GM18508 (cell line): Measurements from ENCODE around the gene SLC2A13.
"Not testable (repeated sequence)": the region's sequence is repeated elsewhere in the genome, so short reads cannot be mapped to it uniquely, and the experiment has no call there.

ENCODE experiments used
- ATAC-seq: cut with Tn5 transposase; IDR thresholded peaks from one replicate; pipeline ENCODE4 v1.9.1; 2021; ENCODE audit warnings: moderate number of reproducible peaks; ENCODE audit not compliant: insufficient read depth, unreplicated experiment

Gene SLC2A13

DNA sequence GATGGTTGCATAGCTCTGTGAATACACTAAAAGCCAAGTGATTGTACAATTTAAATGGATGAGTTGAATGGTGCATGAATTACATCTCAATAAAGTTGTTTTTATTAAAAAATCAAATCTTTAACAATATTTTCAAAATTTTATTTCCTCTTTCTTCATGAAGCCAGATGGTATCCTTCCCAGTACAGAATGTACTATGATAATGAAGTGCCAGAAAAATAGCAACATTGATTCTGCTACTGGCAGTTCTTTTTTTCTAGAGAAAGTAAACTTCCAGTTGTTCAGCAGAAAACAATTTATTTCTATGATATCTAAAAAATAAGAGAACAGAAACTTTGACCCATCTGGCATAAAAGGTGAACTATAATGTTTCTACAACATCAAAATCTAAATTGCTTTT lies 61.5 kb downstream of the SLC2A13 start:
- no peak for ATAC-seq

- no peak for ATAC-seq
Observed at GRCh38 chr12:40039598-40039997, 66.3 kb downstream of the SLC2A13 start.

GRCh38 chr12:40038619-40039018 lies 67.3 kb downstream of the SLC2A13 start:
- ATAC-seq = no peak

GRCh38 chr12:40034712-40035111 lies 71.2 kb downstream of the SLC2A13 start:
- ATAC-seq = no peak

GRCh38 chr12:40034156-40034555 lies 71.7 kb downstream of the SLC2A13 start:
- no peak for ATAC-seq

- no peak for ATAC-seq
Observed at GRCh38 chr12:40033242-40033630, 72.6 kb downstream of the SLC2A13 start.

DNA sequence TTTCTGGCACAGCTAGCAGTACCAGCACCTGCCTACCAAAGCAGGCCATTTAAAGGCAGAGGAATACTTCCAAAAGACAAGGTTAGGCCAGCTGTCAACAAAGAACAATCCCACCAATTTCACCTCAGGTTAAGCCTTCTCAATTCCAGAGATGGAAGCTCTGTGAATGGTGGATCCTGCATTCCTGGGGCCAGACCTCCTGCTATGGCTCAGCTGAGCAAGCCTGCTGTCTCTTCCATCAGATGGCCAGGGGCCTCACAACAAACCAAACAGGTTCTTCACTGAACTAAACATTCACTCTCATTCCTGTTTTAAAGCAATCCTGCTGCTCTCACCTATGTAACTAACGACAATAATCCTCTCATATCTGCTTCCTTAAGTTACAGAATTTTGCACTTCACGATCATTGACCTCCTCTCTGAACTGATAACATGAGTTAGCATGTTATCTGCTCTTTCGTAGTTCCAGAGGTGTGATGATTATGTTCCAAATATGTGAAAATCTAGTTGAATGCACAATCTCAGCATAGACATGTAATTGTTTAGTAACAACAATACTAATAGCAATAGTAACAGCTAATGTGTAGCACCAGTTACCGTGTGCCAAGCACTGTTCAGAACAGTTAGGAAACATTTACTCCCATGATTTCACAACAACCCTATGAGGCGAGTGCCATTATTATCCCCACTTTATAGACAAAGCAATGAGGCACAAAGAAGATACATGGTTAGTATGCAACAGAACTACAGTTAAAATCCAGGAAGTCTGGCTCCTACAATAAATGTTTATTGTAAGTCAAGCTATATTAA lies 73.2 kb downstream of the SLC2A13 start:
- ATAC-seq = no peak

DNA sequence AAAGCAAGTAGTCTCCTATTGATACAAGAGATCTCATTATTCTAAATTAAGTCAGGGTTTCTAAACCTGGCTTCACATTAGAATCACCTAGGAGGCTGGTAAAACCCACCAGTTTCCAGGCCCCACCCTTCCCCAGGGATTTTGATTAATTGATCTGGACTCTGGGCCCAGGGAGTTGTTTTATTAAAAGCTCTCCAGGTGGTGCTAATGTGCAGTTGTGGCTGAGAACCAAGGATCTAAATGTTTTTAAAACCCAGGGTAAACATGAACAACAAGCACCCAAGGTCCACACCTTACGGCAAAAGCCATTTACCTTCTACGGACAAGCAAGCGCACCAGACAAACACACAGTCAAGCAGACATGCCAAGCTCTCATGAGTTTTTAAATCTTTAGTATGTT lies 73.9 kb downstream of the SLC2A13 start:
- ATAC-seq = no peak

DNA sequence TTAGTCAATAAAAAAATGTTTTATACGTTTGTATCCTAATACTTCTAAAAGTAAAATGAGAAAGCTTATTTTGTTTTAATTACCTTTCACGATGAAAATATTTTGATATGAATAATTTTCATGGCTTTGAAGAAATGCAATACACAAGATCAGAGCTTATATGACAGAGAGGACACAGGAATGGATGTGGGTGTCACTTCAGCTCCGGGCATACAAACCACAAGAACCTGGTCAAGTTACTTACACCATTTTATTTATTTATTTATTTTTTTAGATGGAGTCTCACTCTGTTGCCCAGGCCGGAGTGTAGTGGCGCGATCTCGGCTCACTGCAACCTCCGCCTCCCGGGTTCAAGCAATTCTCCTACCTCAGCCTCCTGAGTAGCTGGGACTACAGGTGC lies 74.9 kb downstream of the SLC2A13 start:
- ATAC-seq = not testable (repeated sequence)

GRCh38 chr12:40028296-40028695 lies 77.6 kb downstream of the SLC2A13 start:
- no peak for ATAC-seq

- no peak for ATAC-seq
Observed at GRCh38 chr12:40022850-40023249, 83.0 kb downstream of the SLC2A13 start.

- no peak for ATAC-seq
Observed at GRCh38 chr12:40020261-40020691, 85.6 kb downstream of the SLC2A13 start.

DNA sequence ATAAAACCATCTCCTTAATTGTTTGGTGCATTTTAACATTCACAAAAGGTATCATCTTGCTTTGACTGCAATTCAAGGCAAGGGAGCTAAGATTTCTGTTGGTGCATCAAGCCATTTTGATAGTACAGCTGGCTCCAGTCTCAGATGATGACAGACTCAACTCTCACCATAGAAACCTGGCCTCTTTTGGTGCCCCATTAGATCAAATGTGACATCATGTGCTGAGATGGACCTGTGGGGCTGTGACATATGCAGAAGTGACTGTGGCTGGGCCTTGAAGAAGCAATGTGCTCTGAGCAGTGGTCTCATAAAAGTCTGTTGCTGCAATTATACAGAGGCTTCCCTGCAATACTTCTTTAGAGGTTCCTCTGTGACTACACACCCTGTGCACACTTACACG lies 88.4 kb downstream of the SLC2A13 start:
- ATAC-seq = no peak

DNA sequence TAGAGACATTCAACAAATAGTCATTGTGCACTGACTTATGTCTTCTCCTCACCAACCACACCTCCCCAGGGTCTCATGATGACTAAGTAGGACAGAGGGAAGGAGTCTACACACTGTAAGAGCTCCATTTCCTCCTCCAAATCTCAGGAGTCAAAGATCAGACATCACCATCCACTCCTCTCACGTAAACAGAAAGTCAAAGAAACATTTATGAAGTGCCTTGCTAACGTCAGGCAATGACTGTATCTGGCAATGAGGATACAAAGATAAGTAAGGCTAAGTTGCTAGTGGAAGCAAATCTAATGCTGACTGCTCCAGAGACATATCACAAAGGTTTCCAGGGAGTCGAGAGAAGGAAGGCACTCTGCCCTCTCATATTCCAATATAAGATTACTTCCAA lies 88.9 kb downstream of the SLC2A13 start:
- no peak for ATAC-seq

DNA sequence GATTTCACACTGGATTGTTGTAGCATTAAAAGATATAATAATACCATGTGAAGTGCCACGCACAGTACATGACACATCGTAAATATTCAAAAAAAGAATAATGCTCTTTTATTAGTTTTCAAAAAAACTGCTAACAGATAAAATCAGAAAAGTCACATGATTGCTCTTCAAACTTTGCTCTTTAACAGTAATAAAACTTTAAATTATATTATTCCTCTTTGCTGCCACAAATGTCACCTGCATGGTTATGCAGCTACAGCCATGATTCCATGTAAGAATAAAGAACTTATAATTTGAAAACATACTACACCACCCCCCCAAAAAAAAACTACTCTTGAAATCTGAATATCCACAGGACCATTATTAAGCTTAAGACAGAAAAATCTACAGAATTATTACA lies 90.0 kb downstream of the SLC2A13 start:
- ATAC-seq = no peak

DNA sequence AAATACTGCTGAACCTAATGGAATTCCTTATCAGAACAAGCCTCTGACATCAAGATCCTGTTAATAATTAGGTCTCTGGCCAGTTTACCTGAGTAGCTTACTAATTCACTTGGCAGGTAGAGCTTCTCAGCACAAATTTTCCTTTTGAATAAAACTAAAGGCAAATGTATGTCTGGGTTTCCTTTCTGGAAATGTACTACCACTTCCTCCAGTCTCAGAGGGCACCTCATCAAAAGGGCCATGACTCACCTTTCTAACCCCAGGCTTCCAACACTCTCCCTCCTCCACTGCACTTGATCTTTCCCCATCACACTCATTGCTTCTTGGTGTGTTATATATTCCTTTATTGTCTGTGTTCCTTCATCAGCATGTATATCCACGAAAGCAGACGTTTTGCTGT lies 90.5 kb downstream of the SLC2A13 start:
- ATAC-seq = no peak

- no peak for ATAC-seq
Observed at GRCh38 chr12:40013847-40014246, 92.0 kb downstream of the SLC2A13 start.

GRCh38 chr12:40013292-40013691 lies 92.6 kb downstream of the SLC2A13 start:
- no peak for ATAC-seq

- ATAC-seq = no peak
Observed at GRCh38 chr12:40012711-40013110, 93.2 kb downstream of the SLC2A13 start.

DNA sequence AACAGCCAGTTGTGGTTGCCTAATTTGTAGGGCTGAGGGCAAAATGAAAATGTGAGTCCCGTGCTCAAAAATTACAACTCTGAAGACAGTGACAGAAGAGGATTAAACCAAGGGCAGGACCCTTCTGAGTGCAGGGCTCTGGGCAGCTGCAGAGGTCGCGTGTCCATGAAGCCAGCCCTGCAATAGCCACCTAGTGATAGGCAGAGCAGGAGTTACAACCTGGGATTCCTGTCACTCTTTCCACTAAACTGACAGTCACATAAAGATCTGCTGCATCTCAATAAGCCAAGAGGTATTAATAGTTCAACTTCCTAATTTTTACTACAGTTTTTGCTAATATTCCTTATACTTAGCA lies 94.1 kb downstream of the SLC2A13 start:
- no peak for ATAC-seq

DNA sequence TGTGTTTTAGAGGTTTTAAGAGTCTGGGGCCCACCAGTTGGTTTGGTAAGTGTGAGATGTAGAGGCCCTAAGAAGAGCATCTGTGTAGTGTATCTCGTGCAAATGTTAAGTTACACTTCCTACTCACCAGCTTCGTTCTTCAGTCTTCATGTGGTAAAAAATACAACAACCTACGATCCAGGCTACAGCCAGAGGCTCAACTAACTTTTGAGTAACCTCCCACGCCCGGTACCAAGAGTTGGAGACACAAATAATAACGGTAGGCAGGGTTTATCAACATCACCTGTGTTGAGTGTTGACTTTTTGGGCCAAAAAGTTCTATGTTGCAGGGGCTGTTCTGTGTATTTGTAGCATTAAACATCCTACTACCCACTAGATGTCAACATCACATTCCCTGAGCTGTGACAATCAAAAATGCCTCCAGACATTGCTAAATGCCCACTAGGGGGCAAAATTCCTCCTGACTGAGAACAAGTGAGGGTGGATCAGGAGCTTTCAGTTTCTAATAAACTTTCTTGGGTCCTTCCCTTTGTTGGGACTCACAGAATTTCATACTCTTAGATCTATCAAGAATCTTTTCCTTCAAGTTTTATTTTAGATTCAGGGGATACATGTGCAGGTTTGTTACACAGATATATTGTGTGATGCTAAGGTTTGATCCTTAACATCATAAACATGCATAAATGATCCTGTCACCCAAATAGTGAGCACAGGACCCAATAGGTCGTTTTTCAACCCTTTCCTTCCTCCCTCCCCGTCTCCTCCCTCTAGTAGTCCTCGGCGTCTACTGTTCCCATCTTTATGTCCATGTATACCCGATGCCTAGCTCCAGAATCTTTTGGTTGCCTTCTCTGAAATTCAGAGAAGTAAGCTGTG lies 94.7 kb downstream of the SLC2A13 start:
- ATAC-seq = peak; percentile 88
